GM12878 (cell line): Measurements from ENCODE around the gene SLC7A1. TPM values are rescaled to one million over a fixed set of nuclear protein-coding genes. Genes with fewer than 3 reads are reported as not detected.

Experiments
- ATAC-seq: fragments of 200-7000 bp; cut with Tn5 transposase; 3 replicates; pipeline ENCODE4 v1.9.1; 2020; ENCODE audit warnings: mild to moderate bottlenecking, moderate library complexity
- BruUV-seq: library from RNA; stranded (reverse); fragments of 400-500 nt; replicated peaks from 2 replicates; lab custom pipeline; 2021; lab: Mats Ljungman, UMichigan
- CTCF ChIA-PET: fragments of 300-600 bp; sonication (Branson Sonifier 250); formaldehyde crosslinking; extraction: SDS; loops from one replicate; lab custom pipeline; 2021; ENCODE audit warnings: inconsistent platforms; lab: Yijun Ruan, JAX
- POLR2A ChIA-PET: fragments of 350-600 bp; formaldehyde crosslinking; extraction: SDS; loops from one replicate; lab custom pipeline; 2021; ENCODE audit warnings: inconsistent platforms; lab: Charles Lee
- RAD21 ChIA-PET: fragments of 300-600 bp; sonication (Branson Sonifier 250); formaldehyde crosslinking; loops from one replicate; lab custom pipeline; 2023; ENCODE audit warnings: antibody characterized with exemption; ENCODE audit not compliant: unreplicated experiment; lab: Charles Lee
- SMC1A ChIA-PET: fragments of 300-600 bp; sonication (Branson Sonifier 250); formaldehyde crosslinking; loops from one replicate; lab custom pipeline; 2023; ENCODE audit not compliant: unreplicated experiment, uncharacterized antibody; lab: Charles Lee
- DNase-seq: peaks from one replicate; pipeline ENCODE4 v3.0.0-alpha.2; 2011; ENCODE audit warnings: low read depth, low spot score
- FAIRE-seq: peaks from 3 replicates; lab custom pipeline; 2011; peaks lifted over from hg19 to GRCh38; lab: Jason Lieb, UNC
- H2AFZ ChIP-seq: 2 replicates; pipeline ENCODE4 v1.6.0; 2011; ENCODE audit warnings: low read depth, low read length, control low read depth; ENCODE audit not compliant: control insufficient read depth
- H3K27ac ChIP-seq: 2 replicates; pipeline ENCODE4 v1.5.1; 2011; ENCODE audit warnings: control low read depth; ENCODE audit not compliant: control insufficient read depth, insufficient read depth
- H3K27me3 ChIP-seq, 2 experiments: replicated peaks in 1 of 2; 2 replicates each; pipeline versions ENCODE4 v1.6.0 to v1.6.1; 2011; ENCODE audit warnings: low read length in 1 of 2; ENCODE audit not compliant: control insufficient read depth in 2 of 2, insufficient read depth in 2 of 2
- H3K36me3 ChIP-seq, 2 experiments: 2 replicates each; pipeline ENCODE4 v1.5.1; 2011; ENCODE audit warnings: low read length in 1 of 2; ENCODE audit not compliant: control insufficient read depth in 2 of 2, insufficient read depth in 2 of 2
- H3K4me1 ChIP-seq: 2 replicates; pipeline ENCODE4 v1.6.1; 2011; ENCODE audit warnings: mild to moderate bottlenecking, low read length, moderate library complexity, mixed read lengths; ENCODE audit not compliant: control insufficient read depth, insufficient read depth
- H3K4me2 ChIP-seq: 2 replicates; pipeline ENCODE4 v1.6.0; 2011; ENCODE audit warnings: control low read depth; ENCODE audit not compliant: control insufficient read depth, insufficient read depth
- H3K4me3 ChIP-seq: fragments of 200-600 bp; sonication (generic); 2 replicates; pipeline ENCODE4 v1.5.1; 2016
- H3K79me2 ChIP-seq: 2 replicates; pipeline ENCODE4 v1.6.0; 2011; ENCODE audit warnings: low read length; ENCODE audit not compliant: control insufficient read depth, insufficient read depth
- H3K9ac ChIP-seq: 2 replicates; pipeline ENCODE4 v1.8.0; 2011; ENCODE audit warnings: low read length, control low read depth, mixed read lengths; ENCODE audit not compliant: control insufficient read depth, insufficient read depth
- H3K9me3 ChIP-seq: replicated peaks from 3 replicates; pipeline ENCODE4 v1.5.1; 2011; ENCODE audit warnings: mild to moderate bottlenecking, low read length; ENCODE audit not compliant: control insufficient read depth, insufficient read depth
- H4K20me1 ChIP-seq: 2 replicates; pipeline ENCODE4 v1.6.0; 2011; ENCODE audit not compliant: control insufficient read depth, insufficient read depth
- CHD4 ChIP-seq: fragments of 200-600 bp; sonication (generic); IDR thresholded peaks from 2 replicates; pipeline ENCODE4 v1.6.1; 2016; ENCODE audit warnings: mild to moderate bottlenecking
- FOXM1 ChIP-seq: IDR thresholded peaks from 2 replicates; pipeline ENCODE4 v1.6.1; 2012; ENCODE audit warnings: low read depth, mild to moderate bottlenecking, inconsistent platforms, low read length, moderate library complexity
- GABPA ChIP-seq: IDR thresholded peaks from 2 replicates; pipeline ENCODE4 v1.6.1; 2014; ENCODE audit warnings: antibody characterized with exemption, low read depth, mild to moderate bottlenecking, inconsistent platforms
- IKZF2 ChIP-seq, 2 experiments: fragments of 450-650 bp; IDR thresholded peaks; 2 replicates each; pipeline ENCODE4 v1.6.1; 2017; ENCODE audit warnings: mild to moderate bottlenecking in 2 of 2, moderate library complexity in 2 of 2
- MEF2B ChIP-seq: fragments of 450-650 bp; IDR thresholded peaks from 2 replicates; pipeline ENCODE4 v1.6.1; 2018; ENCODE audit warnings: mild to moderate bottlenecking, moderate library complexity; ENCODE audit not compliant: partially characterized antibody, poor library complexity, severe bottlenecking
- NRF1 ChIP-seq: conservative IDR thresholded peaks from 2 replicates; pipeline ENCODE4 v1.6.1; 2011; ENCODE audit warnings: mild to moderate bottlenecking, low read depth, low read length, improper control_type of control experiment
- RAD21 ChIP-seq: IDR thresholded peaks from 2 replicates; pipeline ENCODE4 v1.6.1; 2011; ENCODE audit warnings: mild to moderate bottlenecking, low read depth, low read length, moderate library complexity; ENCODE audit not compliant: insufficient read depth
- RFX5 ChIP-seq: IDR thresholded peaks from 2 replicates; pipeline ENCODE4 v1.6.1; 2011; ENCODE audit warnings: low read depth, low read length, improper control_type of control experiment
- SMAD5 ChIP-seq: IDR thresholded peaks from 2 replicates; pipeline ENCODE4 v1.6.1; 2016; ENCODE audit warnings: antibody characterized with exemption, low read depth
- ZNF217 ChIP-seq: fragments of 450-650 bp; IDR thresholded peaks from 2 replicates; pipeline ENCODE4 v1.6.1; 2017; ENCODE audit warnings: antibody characterized with exemption, mild to moderate bottlenecking
- WGBS: methylation state at CpG from one replicate; pipeline ENCODE4 v1.1.6; 2016; ENCODE audit warnings: low lambda C conversion rate; ENCODE audit not compliant: insufficient replicate concordance, insufficient coverage; ENCODE audit errors: missing lambda C conversion rate; 5-methylcytosine and 5-hydroxymethylcytosine counted together
- in situ Hi-C: fragments of 300-500 bp; cut with MboI; formaldehyde crosslinking; loops from 9 replicates; pipeline ENCODE4 v1.14.3; 2018; ENCODE audit warnings: mixed read lengths
- intact Hi-C: fragments of 100-400 bp; cut with micrococcal nuclease; formaldehyde crosslinking; loops from one replicate; pipeline ENCODE4 v1.14.2; 2022; ENCODE audit not compliant: unreplicated experiment
- polyA plus RNA-seq, 11 experiments: library from polyadenylated mRNA; depleted of rRNA in 4 of 11; unstranded in 6 of 11; stranded (reverse) in 5 of 11; fragments of >200 nt; fragmentation: Nextera tagmentation in 4 of 11; fragmentation: Illumina TruSeq in 1 of 11; extraction: Ambion mirVana in 4 of 11; extraction: Trizol in 1 of 11; gene quantifications; 1 replicate in 1 of 11; 2 replicates in 10 of 11; pipeline versions ENCODE4 v1.2.1 to v1.2.3, GENCODE V29; 2011 to 2016; ENCODE audit warnings: inconsistent platforms in 2 of 11, missing spikeins in 2 of 11, low read depth in 1 of 11
- total RNA-seq, 4 experiments: library from RNA; depleted of rRNA in 3 of 4; stranded (reverse); fragments of >200 nt in 3 of 4; fragmentation: Illumina TruSeq in 1 of 4; extraction: Trizol in 1 of 4; gene quantifications; 2 replicates each; pipeline versions ENCODE4 v1.2.1 to v1.2.3, GENCODE V29; 2013 to 2021
- TF ChIP-seq, protein P1 (sequence below): fragments of 450-650 bp; IDR thresholded peaks from 2 replicates; pipeline ENCODE4 v1.6.1; 2016; ENCODE audit warnings: mild to moderate bottlenecking
- TF ChIP-seq, protein P2 (sequence below): IDR thresholded peaks from 2 replicates; pipeline ENCODE4 v1.6.1; 2011; ENCODE audit warnings: borderline replicate concordance, low read depth, mild to moderate bottlenecking, moderate library complexity, mixed read lengths, low read length; ENCODE audit not compliant: insufficient read depth; ENCODE audit errors: extremely low read length
- TF ChIP-seq, protein P3 (sequence below): fragments of 450-650 bp; IDR thresholded peaks from 2 replicates; pipeline ENCODE4 v1.6.1; 2017; ENCODE audit warnings: mild to moderate bottlenecking, moderate library complexity
- TF ChIP-seq, protein P4 (sequence below): IDR thresholded peaks from 2 replicates; pipeline ENCODE4 v1.6.1; 2011; ENCODE audit warnings: low read depth, low read length, improper control_type of control experiment, borderline replicate concordance

Gene SLC7A1
- total and polyA plus RNA-seq, 10 of the 15 experiments (the other 5 are each of a cell fraction or from before 2014, with no cell fraction given) = 6.4 to 91.7 (median 23.4) TPM

- CTCF ChIA-PET = interaction anchor here (0.7 to 1.2 kb wide), 3 partner anchors 8 to 141 kb away, joined by 3 to 4 read pairs (median 3); no protein-coding TSS in a partner anchor
- peak overlapping the region; percentile 69 for H3K4me3 ChIP-seq
- SMC1A ChIA-PET = no interaction called here
Measured at GRCh38 chr13:29596064-29596418, 553 bp upstream of the SLC7A1 start.

More at GRCh38 chr13:29596064-29596418, 553 bp upstream of the SLC7A1 start:
- no peak for FAIRE-seq
- no peak overlapping the region for H3K27ac ChIP-seq
- in situ Hi-C loops (no loop called here), intact Hi-C loops (loop anchor here (10.0 kb wide), 1 partner anchor 249 kb away; no protein-coding TSS in a partner anchor)
- peak overlapping the region; percentile 94 for H3K4me2 ChIP-seq
- H3K36me3 ChIP-seq = peaks cover 0 to 6% of the 10 kb centered on the region in 2 experiments; a peak in 1 of 4 replicates
- TF ChIP-seq ZNF217 (no peak), RAD21 (no peak), FOXM1 (no peak), IKZF2 (IDR thresholded peaks at IDR 0.05) (no peak), NRF1 (no peak), CHD4 (no peak), GABPA (no peak), RFX5 (no peak), SMAD5 (no peak), MEF2B (no peak)
- TF ChIP-seq, protein P1, sequence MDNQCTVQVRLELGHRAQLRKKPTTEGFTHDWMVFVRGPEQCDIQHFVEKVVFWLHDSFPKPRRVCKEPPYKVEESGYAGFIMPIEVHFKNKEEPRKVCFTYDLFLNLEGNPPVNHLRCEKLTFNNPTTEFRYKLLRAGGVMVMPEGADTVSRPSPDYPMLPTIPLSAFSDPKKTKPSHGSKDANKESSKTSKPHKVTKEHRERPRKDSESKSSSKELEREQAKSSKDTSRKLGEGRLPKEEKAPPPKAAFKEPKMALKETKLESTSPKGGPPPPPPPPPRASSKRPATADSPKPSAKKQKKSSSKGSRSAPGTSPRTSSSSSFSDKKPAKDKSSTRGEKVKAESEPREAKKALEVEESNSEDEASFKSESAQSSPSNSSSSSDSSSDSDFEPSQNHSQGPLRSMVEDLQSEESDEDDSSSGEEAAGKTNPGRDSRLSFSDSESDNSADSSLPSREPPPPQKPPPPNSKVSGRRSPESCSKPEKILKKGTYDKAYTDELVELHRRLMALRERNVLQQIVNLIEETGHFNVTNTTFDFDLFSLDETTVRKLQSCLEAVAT = no peak
- TF ChIP-seq, protein P2, sequence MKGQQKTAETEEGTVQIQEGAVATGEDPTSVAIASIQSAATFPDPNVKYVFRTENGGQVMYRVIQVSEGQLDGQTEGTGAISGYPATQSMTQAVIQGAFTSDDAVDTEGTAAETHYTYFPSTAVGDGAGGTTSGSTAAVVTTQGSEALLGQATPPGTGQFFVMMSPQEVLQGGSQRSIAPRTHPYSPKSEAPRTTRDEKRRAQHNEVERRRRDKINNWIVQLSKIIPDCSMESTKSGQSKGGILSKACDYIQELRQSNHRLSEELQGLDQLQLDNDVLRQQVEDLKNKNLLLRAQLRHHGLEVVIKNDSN = no peak
- TF ChIP-seq, protein P3, sequence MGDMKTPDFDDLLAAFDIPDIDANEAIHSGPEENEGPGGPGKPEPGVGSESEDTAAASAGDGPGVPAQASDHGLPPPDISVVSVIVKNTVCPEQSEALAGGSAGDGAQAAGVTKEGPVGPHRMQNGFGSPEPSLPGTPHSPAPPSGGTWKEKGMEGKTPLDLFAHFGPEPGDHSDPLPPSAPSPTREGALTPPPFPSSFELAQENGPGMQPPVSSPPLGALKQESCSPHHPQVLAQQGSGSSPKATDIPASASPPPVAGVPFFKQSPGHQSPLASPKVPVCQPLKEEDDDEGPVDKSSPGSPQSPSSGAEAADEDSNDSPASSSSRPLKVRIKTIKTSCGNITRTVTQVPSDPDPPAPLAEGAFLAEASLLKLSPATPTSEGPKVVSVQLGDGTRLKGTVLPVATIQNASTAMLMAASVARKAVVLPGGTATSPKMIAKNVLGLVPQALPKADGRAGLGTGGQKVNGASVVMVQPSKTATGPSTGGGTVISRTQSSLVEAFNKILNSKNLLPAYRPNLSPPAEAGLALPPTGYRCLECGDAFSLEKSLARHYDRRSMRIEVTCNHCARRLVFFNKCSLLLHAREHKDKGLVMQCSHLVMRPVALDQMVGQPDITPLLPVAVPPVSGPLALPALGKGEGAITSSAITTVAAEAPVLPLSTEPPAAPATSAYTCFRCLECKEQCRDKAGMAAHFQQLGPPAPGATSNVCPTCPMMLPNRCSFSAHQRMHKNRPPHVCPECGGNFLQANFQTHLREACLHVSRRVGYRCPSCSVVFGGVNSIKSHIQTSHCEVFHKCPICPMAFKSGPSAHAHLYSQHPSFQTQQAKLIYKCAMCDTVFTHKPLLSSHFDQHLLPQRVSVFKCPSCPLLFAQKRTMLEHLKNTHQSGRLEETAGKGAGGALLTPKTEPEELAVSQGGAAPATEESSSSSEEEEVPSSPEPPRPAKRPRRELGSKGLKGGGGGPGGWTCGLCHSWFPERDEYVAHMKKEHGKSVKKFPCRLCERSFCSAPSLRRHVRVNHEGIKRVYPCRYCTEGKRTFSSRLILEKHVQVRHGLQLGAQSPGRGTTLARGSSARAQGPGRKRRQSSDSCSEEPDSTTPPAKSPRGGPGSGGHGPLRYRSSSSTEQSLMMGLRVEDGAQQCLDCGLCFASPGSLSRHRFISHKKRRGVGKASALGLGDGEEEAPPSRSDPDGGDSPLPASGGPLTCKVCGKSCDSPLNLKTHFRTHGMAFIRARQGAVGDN = no peak
- TF ChIP-seq, protein P4, sequence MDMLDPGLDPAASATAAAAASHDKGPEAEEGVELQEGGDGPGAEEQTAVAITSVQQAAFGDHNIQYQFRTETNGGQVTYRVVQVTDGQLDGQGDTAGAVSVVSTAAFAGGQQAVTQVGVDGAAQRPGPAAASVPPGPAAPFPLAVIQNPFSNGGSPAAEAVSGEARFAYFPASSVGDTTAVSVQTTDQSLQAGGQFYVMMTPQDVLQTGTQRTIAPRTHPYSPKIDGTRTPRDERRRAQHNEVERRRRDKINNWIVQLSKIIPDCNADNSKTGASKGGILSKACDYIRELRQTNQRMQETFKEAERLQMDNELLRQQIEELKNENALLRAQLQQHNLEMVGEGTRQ = no peak
- peak overlapping the region; percentile 39; the same call in 1 of the 2 replicates for H3K9ac ChIP-seq
- BruUV-seq = no TSS peak
- peaks cover 3% of the 10 kb centered on the region; the same call in 1 of the 2 replicates for H3K4me1 ChIP-seq
- ChIA-PET RAD21 (interaction anchor here (1.0 to 1.5 kb wide), 3 partner anchors 22 to 519 kb away, joined by 3 to 4 read pairs (median 4); no protein-coding TSS in a partner anchor), POLR2A (interaction anchor here (0.7 kb wide), 1 partner anchor 9 kb away, joined by 4 read pairs; no protein-coding TSS in a partner anchor)
- H3K79me2 ChIP-seq = peaks cover 43% of the 10 kb centered on the region
- peak overlapping the region; percentile 51 for H2AFZ ChIP-seq
- peaks cover 6% of the 10 kb centered on the region; the same call in 1 of the 2 replicates for H4K20me1 ChIP-seq
- DNase-seq = no peak
- no peaks in the 10 kb centered on the region for H3K9me3 ChIP-seq
- WGBS = 40% methylated on average over 10 of the region's 10 CpGs
- H3K27me3 ChIP-seq = no peaks in the 10 kb centered on the region
- no peak for ATAC-seq
